Prostate gland (tissue), 2 donors: ENCODE data around the gene A3GALT2. TPM values are rescaled to one million over a fixed set of nuclear protein-coding genes. Genes with fewer than 3 reads are reported as not detected.

Source experiments
- DNase-seq: peaks from one replicate; pipeline ENCODE4 v3.0.0-alpha.2; 2019; ENCODE audit warnings: low spot score
- H3K27ac ChIP-seq, 2 donors: fragments of 200-600 bp; sonication (generic); 2 replicates each; pipeline ENCODE4 v1.5.1; 2017 to 2019
- H3K27me3 ChIP-seq: fragments of 200-600 bp; sonication (generic); replicated peaks from 2 replicates; pipeline ENCODE4 v1.5.1; 2019; ENCODE audit not compliant: insufficient read depth
- H3K36me3 ChIP-seq, 2 donors: fragments of 200-600 bp; sonication (generic); 1 replicate in 1 of 2; 2 replicates in 1 of 2; pipeline versions ENCODE4 v1.5.1 to v1.8.1; 2017 to 2019
- H3K4me1 ChIP-seq: fragments of 200-600 bp; sonication (generic); replicated peaks from 2 replicates; pipeline ENCODE4 v1.5.1; 2019
- H3K4me3 ChIP-seq, 2 donors: fragments of 200-600 bp; sonication (generic); 2 replicates each; pipeline ENCODE4 v1.5.1; 2017 to 2019
- H3K9me3 ChIP-seq: fragments of 200-600 bp; sonication (generic); 2 replicates; pipeline ENCODE4 v1.5.1; 2017
- POLR2A ChIP-seq: fragments of 450-650 bp; IDR thresholded peaks from one replicate; pipeline ENCODE4 v1.6.1; 2016; ENCODE audit warnings: antibody characterized with exemption, mild to moderate bottlenecking
- POLR2AphosphoS5 ChIP-seq: sonication (generic); formaldehyde crosslinking; IDR thresholded peaks from one replicate; pipeline ENCODE4 v1.6.1; 2017; ENCODE audit warnings: antibody characterized with exemption
- whole genome bisulfite sequencing: methylation state at CpG from one replicate; pipeline ENCODE4 v1.1.5; 2018; 5-methylcytosine and 5-hydroxymethylcytosine counted together
- intact Hi-C: fragments of 100-400 bp; cut with DNase I; formaldehyde crosslinking; loops from one replicate; pipeline ENCODE4 v1.14.2; 2022
- total RNA-seq, 2 donors: library from RNA; depleted of rRNA; stranded (reverse); fragments of >200 nt; gene quantifications; one replicate each; pipeline ENCODE4 v1.1.0, GENCODE V29; 2016
- TF ChIP-seq, protein P1 (sequence below), 4 experiments: fragments of 200-600 bp in 2 of 4; fragments of 450-650 bp in 2 of 4; sonication (generic) in 2 of 4; IDR thresholded peaks; 1 replicate in 3 of 4; 2 replicates in 1 of 4; pipeline ENCODE4 v1.5.1; 2016 to 2019; ENCODE audit warnings: antibody characterized with exemption in 4 of 4, mild to moderate bottlenecking in 2 of 4, moderate library complexity in 2 of 4

The A3GALT2 gene
- total RNA-seq, 2 donors from 2014 or later, result 0.46 TPM; not detected in 1

DNA sequence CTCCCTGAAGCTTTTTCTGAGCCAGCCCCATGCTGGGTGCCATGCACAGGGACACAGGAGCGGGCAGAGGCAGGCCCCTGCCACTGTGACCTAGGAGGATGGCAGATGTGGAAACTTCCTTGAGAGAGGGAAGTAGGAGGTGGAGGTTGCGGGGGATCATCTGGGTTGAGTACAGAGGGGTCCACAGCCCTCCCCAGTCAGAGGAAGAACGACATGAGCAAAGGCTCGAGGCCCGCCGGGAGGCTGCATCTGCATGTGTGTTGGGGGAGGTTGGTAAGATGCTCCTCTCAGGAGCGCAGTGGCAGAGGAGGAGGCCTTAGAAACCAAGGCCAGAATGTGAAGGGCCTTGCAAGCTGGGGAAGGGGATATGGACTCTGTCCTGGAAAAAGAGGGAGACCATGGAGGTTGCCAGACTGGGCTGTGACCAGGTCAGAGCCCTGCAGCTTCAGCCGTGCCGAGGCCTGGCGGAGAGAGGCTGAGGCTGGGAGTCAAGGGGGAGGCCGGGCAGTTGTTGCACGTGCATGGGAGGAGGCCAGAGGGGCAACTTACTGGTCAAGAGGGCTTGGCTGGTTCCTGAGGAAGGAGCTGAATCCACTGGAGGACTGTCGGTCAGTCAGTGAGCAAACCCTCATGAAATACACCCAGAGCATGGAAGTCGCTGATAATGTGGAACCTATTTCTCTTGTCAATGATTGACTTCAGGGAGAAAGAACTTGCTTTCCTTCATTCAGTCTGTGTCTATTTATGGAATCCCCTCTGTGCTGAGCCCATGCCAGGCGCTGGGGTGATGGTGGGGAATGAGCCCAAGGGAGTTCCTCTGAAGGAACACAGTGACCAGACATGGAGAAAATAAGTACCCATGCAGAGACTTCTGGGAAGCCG, 31.7 kb downstream of the A3GALT2 start:
- no peaks in the 10 kb centered on the region for H3K4me1 ChIP-seq
- no peak for DNase-seq
- H3K27ac ChIP-seq, result no peak overlapping the region
- no peaks in the 10 kb centered on the region for H3K27me3 ChIP-seq
- no peak overlapping the region for H3K4me3 ChIP-seq
- intact Hi-C loops, result no loop called here
- H3K36me3 ChIP-seq, result no peaks in the 10 kb centered on the region
- WGBS, result 85% methylated on average over 16 of the region's 16 CpGs
- TF ChIP-seq, protein P1, sequence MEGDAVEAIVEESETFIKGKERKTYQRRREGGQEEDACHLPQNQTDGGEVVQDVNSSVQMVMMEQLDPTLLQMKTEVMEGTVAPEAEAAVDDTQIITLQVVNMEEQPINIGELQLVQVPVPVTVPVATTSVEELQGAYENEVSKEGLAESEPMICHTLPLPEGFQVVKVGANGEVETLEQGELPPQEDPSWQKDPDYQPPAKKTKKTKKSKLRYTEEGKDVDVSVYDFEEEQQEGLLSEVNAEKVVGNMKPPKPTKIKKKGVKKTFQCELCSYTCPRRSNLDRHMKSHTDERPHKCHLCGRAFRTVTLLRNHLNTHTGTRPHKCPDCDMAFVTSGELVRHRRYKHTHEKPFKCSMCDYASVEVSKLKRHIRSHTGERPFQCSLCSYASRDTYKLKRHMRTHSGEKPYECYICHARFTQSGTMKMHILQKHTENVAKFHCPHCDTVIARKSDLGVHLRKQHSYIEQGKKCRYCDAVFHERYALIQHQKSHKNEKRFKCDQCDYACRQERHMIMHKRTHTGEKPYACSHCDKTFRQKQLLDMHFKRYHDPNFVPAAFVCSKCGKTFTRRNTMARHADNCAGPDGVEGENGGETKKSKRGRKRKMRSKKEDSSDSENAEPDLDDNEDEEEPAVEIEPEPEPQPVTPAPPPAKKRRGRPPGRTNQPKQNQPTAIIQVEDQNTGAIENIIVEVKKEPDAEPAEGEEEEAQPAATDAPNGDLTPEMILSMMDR (IDR thresholded peaks at IDR 0.05), result no peak
- TF ChIP-seq POLR2AphosphoS5, result no peak
- TF ChIP-seq POLR2A, result no peak
- no peaks in the 10 kb centered on the region for H3K9me3 ChIP-seq

GRCh38 chr1:33287317-33287716, 33.6 kb downstream of the A3GALT2 start:
- H3K36me3 ChIP-seq, result no peaks in the 10 kb centered on the region
- no peaks in the 10 kb centered on the region for H3K4me1 ChIP-seq
- H3K27ac ChIP-seq, result no peak overlapping the region
- no peak overlapping the region for H3K4me3 ChIP-seq
- no peaks in the 10 kb centered on the region for H3K9me3 ChIP-seq
- intact Hi-C loops, result no loop called here
- no peaks in the 10 kb centered on the region for H3K27me3 ChIP-seq
- DNase-seq, result no peak
- no peak for TF ChIP-seq POLR2A
- TF ChIP-seq, protein P1 (IDR thresholded peaks at IDR 0.05), result no peak
- TF ChIP-seq POLR2AphosphoS5, result no peak
- 64% methylated on average over 2 of the region's 2 CpGs for WGBS

GRCh38 chr1:33286451-33287185, 34.3 kb downstream of the A3GALT2 start:
- intact Hi-C loops, result no loop called here
- Histone ChIP-seq H3K27ac (no peak overlapping the region), H3K36me3 (peaks cover 5 to 7% of the 10 kb centered on the region in 2 donors), H3K4me1 (no peaks in the 10 kb centered on the region), H3K9me3 (no peaks in the 10 kb centered on the region), H3K4me3 (no peak overlapping the region), H3K27me3 (no peaks in the 10 kb centered on the region)
- WGBS, result 62% methylated on average over 8 of the region's 8 CpGs
- DNase-seq, result no peak
- TF ChIP-seq POLR2AphosphoS5 (no peak), POLR2A (no peak)
- TF ChIP-seq, protein P1 (IDR thresholded peaks at IDR 0.05), result no peak

- TF ChIP-seq POLR2A (no peak), POLR2AphosphoS5 (no peak)
- TF ChIP-seq, protein P1 (IDR thresholded peaks at IDR 0.05), result no peak
- DNase-seq, result no peak
- 56% methylated on average over 6 of the region's 6 CpGs for WGBS
- H3K27ac ChIP-seq, result no peak overlapping the region
- intact Hi-C loops, result no loop called here
- no peaks in the 10 kb centered on the region for H3K4me1 ChIP-seq
- no peaks in the 10 kb centered on the region for H3K9me3 ChIP-seq
- H3K4me3 ChIP-seq, result no peak overlapping the region
- no peaks in the 10 kb centered on the region for H3K27me3 ChIP-seq
- H3K36me3 ChIP-seq, result peaks cover 7 to 12% of the 10 kb centered on the region in 2 donors
These were observed 36.8 kb downstream of the A3GALT2 start for GRCh38 chr1:33284049-33284448.
